Activated T-helper 1 cell treated with Interleukin-2 at 50 U/mL for 16 hours (primary cell): ENCODE results near the gene NRXN3.

Experiments
- DNase-seq: peaks from one replicate; pipeline ENCODE4 v3.0.0-alpha.2; 2020; ENCODE audit warnings: low read depth

Gene NRXN3

GRCh38 chr14:79242666-79243065, 1072.5 kb downstream of the NRXN3 start:
- no peak for DNase-seq

GRCh38 chr14:79246173-79246572, 1076.0 kb downstream of the NRXN3 start:
- DNase-seq, result no peak

- no peak for DNase-seq
Measured at GRCh38 chr14:79248126-79248525, 1078.0 kb downstream of the NRXN3 start.

GRCh38 chr14:79248771-79249170, 1078.6 kb downstream of the NRXN3 start:
- no peak for DNase-seq

- no peak for DNase-seq
Measured at GRCh38 chr14:79251278-79251677, 1081.1 kb downstream of the NRXN3 start.

GRCh38 chr14:79253576-79253975, 1083.4 kb downstream of the NRXN3 start:
- DNase-seq, result no peak

- DNase-seq, result no peak
Measured at GRCh38 chr14:79254069-79254775, 1084.0 kb downstream of the NRXN3 start.

- DNase-seq, result no peak
Measured at GRCh38 chr14:79256380-79256779, 1086.2 kb downstream of the NRXN3 start.

- DNase-seq, result no peak
Measured at GRCh38 chr14:79260406-79260805, 1090.2 kb downstream of the NRXN3 start.

- DNase-seq, result no peak
Measured at GRCh38 chr14:79265366-79265946, 1095.3 kb downstream of the NRXN3 start.

- DNase-seq, result no peak
Measured at GRCh38 chr14:79270361-79270760, 1100.2 kb downstream of the NRXN3 start.

GRCh38 chr14:79271122-79271521, 1100.9 kb downstream of the NRXN3 start:
- no peak for DNase-seq

- DNase-seq, result no peak
Measured at GRCh38 chr14:79274641-79275291, 1104.6 kb downstream of the NRXN3 start.

GRCh38 chr14:79275292-79275655, 1105.1 kb downstream of the NRXN3 start:
- no peak for DNase-seq

GRCh38 chr14:79278286-79278797, 1108.2 kb downstream of the NRXN3 start:
- DNase-seq, result no peak

- DNase-seq, result no peak
Measured at GRCh38 chr14:79278798-79279644, 1108.8 kb downstream of the NRXN3 start.

- DNase-seq, result no peak
Measured at GRCh38 chr14:79279645-79280597, 1109.7 kb downstream of the NRXN3 start.

- DNase-seq, result no peak
Measured at GRCh38 chr14:79281244-79282152, 1111.3 kb downstream of the NRXN3 start.

GRCh38 chr14:79284621-79285020, 1114.4 kb downstream of the NRXN3 start:
- DNase-seq, result no peak

- no peak for DNase-seq
Measured at GRCh38 chr14:79285263-79285662, 1115.1 kb downstream of the NRXN3 start.
